HG02588 (cell line): ENCODE data around the gene NUP50.

ENCODE experiments used
- ATAC-seq: cut with Tn5 transposase; IDR thresholded peaks from one replicate; pipeline ENCODE4 v1.9.1; 2021; ENCODE audit warnings: mild to moderate bottlenecking, moderate library complexity; ENCODE audit not compliant: unreplicated experiment

Gene NUP50

DNA sequence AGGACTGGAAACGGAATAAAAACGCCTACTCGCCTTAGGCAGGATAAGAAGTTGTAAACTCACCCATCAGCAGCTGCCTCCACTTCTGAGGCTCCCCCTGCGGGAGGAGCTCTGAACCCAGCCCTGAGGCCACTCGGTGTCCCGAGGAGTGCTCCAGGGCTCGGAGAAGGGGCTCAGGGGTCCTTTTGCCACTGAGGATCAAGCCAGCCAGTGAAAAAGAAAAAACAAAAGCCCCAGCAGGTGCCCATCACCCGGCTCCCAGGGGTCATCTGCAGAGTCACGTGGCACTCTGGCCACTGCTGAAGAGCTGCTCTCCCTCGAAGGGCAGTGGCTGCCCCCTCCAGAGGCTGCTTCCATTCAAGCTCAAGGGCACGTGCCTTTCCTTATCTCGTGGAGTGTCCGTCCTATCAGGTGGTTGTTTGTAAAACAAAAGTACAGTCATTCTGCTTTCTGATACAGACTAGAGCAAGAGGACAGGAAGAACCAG is 29.0 kb downstream of the NUP50 start:
- ATAC-seq: no peak

DNA sequence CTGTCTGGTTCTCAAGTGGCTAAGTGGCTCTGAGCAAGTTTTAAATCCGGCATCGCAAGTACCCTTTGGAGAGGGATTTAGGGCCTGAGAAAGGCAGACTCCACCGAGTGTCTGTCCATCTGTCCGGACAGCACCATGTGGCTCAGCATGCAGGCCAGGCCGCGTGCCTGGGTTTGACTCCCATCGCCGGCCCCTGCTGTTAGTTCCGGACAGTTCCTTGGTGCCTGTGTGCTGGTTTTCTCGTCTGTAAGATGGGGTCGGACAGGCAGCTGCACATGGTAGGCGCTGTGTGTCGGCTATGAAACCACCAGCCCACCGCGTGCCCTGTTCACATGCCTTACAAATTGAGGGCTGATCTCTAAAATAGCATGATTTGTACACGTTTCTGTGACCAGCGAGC is 31.0 kb downstream of the NUP50 start:
- ATAC-seq: no peak

DNA sequence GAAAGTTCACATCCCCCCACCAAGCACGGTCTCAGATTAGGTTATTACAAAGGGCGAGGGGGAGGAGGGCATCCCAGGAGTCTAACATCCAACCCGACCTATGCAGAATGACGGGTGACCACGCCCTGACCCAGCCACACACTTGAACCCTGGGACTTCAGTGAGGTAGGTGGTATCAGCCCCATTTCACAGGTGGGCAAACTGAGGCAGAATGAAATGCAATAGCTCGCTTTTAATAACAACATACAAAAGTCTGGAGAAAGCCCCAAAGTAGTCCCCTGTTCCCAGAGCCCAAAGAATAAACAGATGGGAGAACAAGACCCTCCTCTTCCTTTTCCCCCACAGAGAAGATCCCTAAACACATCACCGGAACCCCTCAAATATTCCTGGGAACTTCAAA is 31.9 kb downstream of the NUP50 start:
- no peak for ATAC-seq

DNA sequence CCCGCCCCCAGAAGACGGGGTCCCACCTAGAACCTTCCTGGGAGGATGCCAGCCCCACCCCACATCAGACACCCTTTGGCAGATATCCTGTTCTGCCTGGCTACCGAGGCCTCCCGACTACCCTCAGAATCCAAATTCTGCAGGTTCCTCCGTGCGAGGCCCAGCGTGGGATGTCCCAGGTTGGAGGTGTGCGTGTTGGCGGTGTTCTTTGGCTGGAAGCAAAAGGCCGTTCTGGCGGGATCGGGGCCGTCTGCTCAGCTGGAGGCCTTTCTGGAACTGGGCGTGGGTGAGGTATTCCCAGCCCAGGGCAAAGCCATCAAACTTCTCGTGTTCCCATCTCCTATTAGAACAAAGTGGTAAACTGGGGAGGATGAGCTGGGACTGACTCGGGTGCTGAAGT is 32.6 kb downstream of the NUP50 start:
- ATAC-seq: no peak

DNA sequence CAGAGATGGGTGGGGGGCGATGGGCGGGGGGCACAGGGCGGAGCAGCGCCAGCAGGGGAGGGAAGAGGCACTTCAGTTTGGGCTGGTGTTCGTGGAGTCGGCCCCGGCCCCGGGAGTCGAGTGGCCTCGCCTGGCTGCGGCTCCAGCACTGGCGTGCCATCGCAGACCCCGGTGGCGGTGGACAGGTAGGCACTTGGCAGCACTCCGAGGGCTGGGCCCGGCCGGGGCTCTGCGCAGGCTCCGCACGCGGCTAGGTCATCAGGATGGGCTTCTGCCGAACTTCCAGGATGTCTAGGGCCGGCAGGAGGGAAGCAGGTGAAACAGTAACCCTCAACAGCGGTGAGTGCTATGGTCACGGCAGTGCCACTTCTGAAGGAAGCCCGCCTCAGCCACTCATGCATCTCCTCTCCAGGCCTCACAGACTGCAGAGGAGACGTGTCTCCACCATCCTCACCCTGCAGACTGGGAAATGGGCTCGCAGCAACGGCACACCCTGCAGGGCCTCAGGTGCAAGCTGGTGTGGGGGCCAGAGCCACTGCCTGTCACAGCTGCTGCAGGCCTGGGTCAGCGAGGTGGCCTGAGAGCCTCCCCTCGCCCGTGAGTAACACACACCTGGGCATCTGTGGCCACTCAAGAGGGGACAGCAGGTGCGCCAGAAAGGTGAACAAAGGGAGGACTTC is 33.3 kb downstream of the NUP50 start:
- no peak for ATAC-seq

DNA sequence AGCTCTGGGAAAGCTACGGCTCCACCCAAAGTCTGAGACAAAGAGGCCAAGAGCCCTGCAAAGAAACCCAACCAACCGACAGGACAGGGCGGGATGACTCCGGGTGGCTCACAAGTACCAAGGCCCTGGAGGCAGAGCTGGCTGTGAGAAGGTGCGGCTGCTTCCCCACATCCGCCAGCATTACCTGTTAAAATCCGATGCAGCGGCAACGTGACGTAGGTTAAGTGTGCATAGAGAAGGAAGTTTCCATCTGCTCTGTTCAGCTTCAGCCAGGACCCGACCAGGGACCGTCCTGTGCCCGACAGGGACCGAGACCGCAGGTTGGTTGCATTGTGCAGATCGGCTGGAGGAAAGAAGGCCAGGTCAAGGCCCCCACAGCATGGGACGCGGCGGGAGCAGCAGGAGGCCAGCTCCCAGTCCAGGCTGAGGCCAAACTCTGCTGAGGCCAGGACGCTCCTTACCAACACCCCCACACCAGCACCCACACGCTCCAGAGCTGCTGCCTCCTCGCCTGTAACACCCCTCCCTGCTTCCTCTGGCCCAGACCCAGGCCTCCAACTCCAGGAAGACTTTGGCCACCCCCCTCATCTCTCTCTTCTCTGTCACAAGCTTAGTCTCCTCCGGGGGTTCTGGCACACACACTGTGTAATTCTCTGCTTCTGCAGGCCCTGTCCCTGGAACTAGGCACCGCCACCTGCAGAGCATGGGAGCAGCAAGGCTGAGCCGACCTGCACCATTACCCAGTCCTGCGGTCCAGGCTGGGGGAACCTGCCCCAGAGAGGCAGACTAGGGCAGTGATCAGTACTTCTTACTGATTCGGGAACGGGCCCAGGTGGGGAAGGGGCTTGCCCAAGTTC is 34.1 kb downstream of the NUP50 start:
- ATAC-seq: no peak

DNA sequence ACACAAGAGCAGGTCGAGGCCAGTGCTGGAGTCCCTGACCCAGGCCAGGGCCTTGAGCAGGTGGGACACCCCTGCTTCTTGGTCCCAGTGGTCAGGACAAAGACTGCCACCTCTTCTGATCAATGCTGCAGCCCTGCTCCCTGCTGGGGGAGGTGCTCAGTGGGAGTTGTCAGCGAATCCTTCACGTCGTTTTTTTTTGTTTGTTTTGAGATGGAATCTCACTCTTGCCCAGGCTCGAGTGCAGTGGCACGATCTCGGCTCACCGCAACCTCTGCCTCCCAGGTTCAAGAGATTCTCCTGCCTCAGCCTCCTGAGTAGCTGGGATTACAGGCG is 34.7 kb downstream of the NUP50 start:
- ATAC-seq: no peak

DNA sequence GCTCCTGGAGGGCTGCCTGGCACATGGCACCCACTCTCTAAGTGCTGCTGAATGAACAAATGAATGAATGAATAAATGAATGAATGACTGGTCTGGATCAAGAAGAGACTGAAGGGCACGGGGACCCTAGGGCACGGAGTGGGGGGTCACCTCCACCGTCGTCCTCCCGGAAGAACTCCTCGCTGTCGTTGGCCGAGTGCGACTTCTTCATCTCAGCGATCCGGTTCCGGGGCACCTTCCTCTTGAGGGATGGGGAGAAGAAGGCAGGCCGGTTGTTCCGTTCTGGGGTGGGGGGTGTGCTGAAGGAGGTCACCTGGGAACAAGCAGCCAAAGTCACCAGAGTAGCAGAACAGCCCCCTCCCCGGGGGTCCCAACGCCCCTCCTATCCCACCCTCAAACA is 36.0 kb downstream of the NUP50 start:
- no peak for ATAC-seq

DNA sequence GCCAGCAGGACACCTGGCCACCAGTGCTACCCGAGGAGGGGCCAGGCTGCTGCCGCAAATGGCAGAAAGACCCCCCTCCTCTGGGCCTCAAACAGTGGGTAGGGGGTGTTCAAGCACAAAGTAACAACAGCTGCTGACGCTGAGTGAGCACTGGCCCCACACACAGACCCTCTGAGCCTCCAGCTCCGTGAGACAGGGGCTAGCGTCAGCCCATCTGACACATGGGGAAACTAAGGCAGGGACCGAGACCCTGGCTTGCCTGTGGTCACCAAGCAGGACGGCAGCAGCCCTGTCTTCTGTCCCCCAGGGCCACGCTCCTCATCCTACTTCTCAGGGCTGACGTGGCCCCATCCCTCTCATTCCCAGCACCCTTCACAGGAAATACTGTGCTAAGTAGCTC is 36.5 kb downstream of the NUP50 start:
- ATAC-seq: no peak

DNA sequence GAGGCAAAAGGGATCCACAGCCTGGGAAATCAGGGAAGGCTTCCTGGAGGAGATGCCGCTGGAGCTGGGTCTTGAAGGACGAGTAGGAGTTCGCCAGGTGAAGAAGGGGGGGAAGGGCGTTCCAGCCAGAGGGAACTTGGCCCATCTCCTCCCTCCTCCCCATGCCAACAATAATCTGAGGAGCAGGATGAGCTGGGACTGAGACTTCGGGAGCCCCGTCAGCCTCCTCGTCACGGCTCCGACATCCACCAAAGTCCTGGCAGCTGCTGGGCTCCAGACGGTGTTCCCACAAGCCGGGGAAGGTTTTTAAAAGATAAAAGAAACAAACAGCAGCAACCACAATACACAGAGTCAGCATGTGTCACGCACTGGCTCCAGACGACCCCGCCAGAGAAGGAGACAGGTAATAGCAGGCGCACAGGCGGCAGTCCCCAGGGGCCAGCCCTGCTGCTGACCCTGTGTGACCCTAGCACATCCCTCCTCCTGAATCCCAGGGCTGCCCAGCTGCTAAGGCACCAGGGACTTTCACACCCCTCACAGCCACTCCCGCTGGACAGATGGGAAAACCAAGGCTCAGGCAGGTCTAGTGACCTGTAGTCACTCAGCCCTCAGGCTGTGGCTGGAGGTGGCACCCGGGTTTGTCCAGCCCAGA is 37.3 kb downstream of the NUP50 start:
- no peak for ATAC-seq

DNA sequence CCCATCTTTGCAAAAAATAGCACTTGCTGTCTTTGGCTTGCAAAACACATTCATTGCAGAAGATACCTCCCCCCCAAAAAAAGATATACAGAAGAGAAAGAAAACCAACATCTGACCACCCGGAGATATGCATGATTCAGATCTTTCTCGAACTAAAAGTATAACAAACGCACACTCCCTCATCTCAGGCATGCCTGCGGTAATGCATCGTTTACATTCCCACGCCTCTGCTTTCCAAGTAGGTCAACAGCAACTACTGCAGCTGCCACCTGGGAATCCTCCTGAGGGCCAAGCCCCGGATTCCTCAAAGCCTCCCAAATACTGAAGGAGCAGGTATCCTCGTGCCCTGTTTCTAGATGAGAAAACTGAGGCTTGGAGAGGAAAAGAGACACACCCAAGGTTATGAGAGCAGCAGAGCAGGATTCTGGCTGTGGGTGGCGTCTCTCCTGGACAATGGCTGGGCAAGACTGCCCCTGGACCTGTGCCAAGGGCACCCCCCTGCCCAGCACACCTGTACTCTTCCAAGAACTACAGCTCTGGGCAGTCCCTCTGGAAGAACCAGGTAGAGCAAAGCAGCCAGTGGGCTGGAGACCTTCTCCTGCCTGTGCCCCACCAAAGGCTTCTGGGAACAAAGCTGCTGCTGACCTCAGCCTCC is 38.1 kb downstream of the NUP50 start:
- no peak for ATAC-seq

DNA sequence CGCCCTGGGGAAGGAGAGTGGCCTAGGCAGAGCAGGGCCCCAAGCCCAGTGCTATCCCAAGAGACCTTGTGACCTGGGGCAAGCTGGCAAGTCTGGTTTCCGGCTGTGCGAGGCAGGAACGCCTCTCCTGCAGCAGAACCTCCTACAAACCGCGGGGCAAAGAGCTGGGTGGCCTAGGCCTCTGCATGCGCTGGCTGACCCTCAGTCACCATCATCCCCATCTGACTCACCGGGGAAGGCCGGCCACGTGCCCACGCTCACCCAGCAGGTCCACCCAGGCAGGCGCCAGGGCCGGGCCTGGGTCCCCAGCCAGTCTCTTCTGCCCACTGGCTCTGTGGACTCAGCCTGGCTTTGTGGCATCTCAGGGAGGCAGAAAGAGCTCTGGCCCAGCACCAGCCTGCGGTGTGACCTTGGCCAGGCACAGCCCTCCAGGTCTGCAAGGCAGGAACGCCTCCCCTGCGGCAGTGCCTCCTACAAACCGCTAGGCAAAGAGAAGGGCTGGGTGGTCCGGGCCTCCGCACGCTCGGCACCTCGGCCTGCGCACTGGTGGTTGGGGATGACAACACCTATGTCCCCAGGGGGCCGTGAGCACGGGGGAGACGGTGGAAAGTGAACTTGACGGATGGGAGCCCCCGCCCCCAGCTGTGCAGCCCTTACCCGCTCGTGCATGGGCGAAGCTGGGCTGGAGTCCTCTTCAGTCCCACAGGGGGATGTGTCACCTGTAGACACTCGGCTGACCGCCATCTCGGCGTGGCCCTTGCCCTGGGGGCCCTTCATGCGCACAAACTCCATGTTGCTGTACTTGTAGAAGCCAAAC is 38.8 kb downstream of the NUP50 start:
- no peak for ATAC-seq

DNA sequence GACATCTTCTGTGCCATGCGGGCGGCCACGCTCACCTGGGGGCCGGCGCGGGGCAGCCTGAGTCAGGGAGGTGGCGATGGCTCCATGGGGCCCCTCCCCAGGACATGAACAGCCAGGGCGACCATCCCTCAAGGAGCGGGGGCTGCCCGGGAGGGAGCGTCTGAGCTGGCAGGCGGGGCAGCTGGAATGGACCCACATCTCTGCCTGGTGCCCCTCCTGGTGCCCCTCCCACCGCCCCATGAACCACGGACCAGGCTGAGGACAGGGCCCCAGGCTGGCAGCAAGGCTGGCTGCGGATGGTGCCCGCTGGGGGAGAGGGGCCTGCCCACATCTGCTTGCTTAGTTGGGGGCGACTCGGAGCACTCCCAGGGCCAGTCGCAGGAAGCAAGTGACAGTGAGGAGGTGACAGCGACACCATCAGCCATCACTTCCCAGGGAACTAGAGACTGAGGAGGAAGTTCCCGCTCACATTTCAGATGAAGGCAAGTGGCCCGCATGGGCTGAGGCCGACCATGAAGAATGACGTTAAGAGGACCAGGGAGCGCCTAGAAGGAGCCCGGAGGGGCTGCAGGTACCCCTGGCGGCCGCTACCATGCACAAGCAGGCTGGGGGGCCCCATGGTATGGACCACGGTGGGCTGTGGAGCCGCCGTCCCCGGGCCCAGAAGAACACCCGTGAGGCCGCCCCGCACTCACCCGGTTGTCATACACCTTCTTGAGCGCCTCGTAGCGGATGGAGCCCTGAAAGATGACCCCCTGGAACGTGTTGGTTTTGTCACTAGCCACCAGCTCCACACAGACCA is 39.6 kb downstream of the NUP50 start:
- ATAC-seq: no peak

DNA sequence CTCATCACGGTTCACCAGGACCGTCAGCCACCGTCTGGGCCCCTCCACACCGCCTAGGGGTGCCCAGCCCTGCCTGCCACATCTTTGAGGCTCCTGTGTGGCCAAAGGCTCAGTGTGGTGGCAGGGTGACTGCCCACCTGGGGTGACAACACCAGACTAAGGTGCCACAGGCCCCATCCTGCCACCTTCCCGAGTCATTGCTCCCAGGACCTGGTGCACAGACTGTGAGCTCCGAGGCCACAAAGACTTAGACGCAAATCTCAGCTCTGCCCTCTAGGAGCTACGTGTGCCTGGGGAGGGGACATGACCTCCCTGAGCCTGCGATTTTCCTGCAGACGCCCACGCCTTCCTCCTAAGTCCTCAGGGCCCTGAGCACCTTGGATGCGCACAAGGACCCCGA is 40.5 kb downstream of the NUP50 start:
- ATAC-seq: no peak

DNA sequence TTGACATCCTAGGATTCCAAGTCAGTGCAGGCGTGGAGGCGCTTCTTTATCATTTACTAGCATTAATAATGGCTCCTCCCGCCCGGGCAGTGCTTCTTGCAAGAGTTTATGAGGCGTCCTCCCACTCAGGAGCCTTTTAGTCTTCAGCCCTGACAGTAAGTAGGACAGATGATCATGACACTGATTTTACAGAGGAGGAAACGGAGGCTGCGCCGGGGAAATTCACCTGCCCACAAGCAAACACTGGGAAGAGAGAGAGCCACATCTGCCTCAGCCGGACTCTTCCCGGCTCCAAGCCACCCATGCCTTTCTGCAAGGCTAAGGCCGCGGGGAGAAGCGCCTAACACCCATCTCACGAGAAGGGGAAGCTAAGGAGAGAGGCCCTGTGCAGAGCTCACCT is 41.1 kb downstream of the NUP50 start:
- no peak for ATAC-seq

DNA sequence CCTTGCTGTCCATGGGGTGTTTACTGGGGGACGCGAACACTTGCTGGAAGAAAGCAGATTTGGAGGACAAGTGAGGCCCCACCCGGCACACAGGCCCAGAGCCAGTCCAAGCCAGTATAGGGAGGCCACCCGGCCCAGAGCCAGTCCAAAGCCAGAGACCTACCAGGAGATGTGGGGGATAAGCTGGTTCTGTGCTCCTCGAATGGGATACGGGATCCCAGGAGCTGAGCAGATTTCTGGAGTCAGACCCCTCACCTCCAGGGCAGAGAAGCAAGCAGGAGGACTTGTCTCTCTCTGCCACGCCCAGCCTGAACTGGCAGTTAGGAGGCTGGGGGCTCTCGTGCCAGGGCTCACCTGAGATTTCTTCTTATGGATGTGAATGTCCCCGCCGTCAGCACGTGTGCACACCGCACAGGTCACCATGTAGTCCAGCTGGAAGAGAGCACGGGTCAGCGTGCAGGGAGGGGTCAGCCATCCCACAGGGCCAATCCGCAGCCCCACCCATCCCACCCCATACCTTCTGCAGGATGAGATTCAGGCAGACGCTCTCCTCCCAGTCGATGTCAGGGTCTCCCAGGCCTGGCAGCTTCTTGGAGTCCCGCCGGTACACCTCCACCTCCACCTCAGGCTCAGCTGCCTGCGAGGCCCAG is 41.7 kb downstream of the NUP50 start:
- ATAC-seq: no peak

DNA sequence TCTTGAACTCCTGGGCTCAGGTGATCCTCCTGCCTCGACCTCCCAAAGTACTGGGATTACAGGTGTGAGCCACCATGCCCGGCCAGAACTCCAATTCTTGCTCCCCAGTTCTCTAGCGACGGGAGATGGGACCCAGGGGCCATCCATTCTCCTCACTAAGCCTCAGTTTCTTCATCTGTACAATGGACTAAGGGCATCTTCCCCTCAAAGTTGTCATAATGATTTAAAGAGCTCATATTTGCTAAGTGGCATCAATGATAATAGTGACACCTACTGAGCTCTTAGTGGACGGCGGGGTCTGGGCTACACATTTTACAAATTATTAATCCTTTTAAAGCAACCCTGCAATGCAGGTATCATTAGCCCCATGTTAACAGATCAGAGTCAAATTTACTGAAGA is 42.5 kb downstream of the NUP50 start:
- no peak for ATAC-seq

DNA sequence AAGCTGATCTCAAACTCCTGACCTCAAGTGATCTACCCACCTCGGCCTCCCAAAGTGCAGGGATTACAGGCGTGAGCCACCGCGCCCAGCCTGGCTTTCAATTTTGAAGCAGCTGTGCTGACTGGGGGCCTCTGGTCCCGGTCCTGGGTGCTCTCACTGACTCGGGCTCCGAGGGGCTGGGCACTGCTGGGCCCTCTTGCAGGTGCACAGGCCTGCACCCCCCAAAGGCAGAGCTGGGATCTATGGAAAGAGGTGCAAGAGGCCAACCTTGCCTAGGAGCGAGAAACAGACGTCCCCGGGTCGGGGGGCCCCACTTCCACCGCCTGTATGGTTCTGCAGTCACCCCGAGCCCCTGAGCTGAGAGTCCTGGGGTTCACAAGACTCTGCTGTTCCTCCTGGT is 43.8 kb downstream of the NUP50 start:
- no peak for ATAC-seq

DNA sequence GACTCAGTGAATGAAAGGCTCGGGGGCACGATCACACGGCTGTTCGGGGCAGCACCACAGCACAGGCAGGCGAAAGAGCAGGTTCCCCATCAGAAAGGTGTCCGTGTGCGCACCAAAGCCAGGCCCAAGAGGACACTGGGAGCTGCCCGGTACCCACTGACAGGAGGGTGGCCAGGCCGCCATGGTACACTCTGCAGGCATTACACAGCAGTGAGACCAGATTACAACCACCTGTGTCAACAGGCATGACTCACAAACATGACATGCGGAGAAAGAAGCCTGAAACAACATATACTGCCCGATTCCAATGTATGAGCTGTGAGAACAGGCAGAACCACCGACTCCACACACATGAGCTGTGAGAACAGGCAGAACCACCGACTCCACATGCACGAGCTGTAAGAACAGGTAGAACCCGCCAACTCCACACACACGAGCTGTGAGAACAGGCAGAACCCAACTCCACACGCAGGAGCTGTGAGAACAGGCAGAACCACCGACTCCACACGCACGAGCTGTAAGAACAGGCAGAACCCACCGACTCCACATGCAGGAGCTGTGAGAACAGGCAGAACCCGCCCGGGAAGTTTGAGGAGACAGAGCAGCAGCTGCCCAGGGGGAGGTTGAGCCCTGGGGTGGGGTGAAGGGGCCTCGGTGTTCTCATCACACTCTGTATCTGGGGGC is 44.4 kb downstream of the NUP50 start:
- no peak for ATAC-seq
